Measurements from ENCODE around the gene IL5.
"Not testable (repeated sequence)": the region's sequence is repeated elsewhere in the genome, so short reads cannot be mapped to it uniquely, and the experiment has no call there.

The IL5 gene

DNA sequence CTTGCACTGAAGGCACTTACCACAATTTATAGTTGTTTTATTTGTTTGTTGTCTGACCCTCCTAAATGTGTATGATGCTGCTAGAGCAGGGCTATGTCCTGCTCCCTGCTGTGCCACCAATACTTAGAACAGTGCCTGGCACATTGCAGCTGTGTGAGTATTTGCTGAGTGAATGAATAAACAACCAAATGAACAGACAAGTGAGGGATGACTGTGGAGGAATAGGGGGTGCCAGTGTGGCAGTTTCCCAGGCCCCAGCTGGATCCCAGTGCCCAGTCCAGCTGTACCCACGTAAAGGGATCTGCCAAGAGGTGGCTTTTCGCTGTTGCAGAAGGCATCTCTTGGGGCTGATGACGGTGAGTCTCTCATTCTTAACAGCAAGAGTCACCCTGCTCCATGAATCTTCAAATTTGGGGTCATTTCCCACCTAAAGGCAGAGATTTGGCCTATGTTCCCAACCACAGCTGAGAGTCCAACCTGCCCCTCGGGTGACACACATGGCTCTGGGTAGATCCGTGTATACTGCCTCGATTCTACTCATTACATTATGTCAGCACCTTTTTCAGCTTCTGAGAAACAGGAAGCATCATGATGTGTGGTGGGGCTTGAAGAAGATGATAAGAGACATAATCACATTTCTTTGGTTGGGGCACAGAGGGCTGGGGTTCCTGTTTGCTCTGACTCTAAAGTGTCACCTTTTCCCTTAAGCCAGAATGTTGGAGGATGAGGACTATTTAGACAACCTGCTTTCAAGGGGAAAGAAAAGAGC lies 14.3 kb downstream of the IL5 start:
- DNase-seq = peak; percentile 69

DNA sequence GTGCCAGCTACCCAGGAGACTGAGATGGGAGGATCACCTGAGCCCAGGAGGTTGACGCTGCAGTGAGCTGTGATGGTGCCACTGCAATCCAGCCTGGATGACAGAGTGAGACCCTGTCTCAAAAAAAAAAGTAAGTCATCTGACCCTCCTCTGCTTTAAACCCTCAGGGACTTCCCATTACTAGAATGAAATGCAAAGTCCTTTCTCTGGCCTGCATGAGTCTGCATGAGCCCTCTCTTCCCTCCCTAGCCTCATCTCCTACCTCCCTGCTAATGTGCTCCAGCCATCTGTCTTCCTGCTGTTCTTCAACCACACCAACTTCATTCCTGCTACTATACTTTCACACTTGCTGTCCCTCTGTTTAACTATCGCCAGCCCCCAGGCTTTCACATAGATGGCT lies 15.3 kb downstream of the IL5 start:
- no peak for DNase-seq

DNA sequence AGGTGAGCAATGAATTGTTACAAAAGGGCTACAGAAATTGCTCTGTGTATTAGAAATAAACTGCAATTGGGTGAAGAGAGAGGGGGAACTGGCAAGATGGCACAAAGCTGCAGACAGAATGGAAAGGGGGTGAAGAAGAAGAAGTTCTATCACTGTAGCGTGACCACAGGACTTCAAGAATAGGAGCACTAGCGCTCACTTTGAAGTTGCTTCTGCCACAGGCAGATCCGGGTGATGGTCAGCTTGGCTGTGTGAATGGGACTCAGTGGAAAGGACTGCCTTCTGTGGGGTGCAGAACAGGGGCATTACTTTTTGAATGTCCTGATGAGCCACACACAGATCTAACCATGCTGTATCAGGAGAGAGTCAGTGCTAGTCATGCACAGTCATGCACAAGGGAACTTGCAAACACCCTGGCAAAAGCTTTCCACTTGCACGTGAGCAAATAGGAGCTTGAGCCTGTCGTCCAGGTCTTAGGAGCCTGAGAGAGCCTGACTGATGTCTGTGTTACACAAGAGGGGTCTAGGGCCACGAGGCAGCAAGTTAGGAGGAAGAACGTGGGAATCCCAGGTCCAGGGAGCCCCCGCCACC lies 16.3 kb downstream of the IL5 start:
- no peak for DNase-seq

DNA sequence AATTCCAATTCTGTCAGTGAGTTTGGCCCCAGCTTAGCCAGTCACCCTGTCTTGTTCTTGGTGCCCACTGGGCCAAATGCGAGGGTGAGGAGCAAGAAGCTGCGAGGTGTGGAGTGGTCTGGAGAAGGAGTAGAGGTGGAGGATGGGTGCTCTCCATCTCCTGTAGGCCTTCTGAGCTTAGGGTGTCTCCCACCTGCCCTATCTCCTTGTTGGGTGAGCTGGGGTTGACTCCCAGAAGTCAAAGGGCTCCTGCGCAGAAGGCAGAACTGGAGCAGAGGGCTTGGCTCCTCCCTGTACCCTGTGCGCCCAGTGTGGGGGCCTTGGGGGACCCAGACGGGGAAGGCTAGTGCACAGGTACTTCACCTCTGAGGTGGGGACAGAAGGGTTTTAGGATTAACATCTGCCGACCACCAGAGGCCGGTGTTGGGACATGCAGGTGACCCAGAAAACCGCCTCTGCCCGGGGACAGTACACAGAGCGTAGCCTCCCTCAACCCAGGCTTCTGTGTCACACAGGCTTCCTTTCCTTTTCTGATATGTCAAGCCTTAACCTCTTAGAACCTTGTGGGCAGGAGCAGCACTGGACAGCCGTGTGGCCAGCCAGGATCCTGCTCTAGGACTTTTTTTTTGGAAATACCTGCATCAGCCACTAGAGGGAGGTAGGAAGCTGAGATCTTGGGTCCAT lies 16.9 kb downstream of the IL5 start:
- DNase-seq = peak; percentile 29

DNA sequence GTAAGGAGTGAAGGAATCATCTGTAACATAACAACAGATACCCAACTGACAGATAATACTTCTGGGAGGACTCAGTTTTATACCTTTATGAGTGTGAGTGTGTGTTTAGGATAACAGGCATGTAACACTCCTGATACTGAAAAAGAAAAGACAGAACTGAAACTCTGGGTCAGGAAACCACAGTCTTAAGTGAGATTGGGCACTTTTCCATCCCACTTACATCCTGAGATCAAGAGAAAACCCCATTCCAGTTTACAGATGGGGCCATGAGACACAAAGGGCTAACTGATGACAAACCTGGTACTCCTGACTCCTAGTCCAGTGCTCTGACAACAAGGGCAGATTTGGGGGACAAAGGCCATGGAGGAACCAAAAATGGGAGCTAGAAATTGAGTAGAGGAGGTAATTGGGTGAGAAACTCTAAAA lies 18.0 kb downstream of the IL5 start:
- DNase-seq = no peak

DNA sequence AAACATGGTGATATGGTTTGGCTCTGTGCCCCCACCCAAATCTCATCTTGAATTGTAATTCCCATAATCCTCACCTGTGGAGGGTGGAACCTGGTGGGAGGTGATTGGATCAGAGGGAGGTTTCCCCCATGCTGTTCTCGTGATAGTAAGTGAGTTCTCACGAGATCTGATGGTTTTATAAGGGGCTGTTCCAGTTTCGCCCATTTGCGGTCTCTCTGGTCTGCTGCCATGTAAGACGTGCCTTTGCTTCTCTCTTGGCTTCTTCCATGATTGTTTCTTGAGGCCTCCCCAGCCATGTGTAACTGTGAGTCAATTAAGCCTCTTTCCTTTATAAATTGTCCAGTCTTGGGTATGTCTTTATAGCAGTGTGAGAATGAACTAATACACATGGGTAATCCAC lies 18.4 kb downstream of the IL5 start:
- DNase-seq = not testable (repeated sequence)

DNA sequence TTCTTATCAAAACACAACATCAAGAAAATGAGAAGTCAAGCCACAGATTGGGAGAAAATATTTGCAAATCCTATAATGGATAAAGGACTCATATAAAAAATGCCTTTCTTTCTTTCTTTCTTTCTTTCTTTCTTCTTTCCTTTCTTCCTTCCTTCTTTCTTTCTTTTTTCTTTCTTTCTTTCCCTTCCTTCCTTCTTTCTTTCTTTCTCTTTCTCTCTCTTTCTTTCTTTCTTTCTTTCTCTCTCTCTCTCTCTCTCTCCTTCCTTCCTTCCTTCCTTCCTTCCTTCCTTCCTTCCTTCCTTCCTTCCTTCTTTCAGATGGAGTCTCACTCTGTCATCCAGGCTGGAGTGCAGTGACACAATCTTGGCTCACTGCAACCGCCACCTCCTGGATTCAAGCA lies 21.3 kb downstream of the IL5 start:
- not testable (repeated sequence) for DNase-seq

DNA sequence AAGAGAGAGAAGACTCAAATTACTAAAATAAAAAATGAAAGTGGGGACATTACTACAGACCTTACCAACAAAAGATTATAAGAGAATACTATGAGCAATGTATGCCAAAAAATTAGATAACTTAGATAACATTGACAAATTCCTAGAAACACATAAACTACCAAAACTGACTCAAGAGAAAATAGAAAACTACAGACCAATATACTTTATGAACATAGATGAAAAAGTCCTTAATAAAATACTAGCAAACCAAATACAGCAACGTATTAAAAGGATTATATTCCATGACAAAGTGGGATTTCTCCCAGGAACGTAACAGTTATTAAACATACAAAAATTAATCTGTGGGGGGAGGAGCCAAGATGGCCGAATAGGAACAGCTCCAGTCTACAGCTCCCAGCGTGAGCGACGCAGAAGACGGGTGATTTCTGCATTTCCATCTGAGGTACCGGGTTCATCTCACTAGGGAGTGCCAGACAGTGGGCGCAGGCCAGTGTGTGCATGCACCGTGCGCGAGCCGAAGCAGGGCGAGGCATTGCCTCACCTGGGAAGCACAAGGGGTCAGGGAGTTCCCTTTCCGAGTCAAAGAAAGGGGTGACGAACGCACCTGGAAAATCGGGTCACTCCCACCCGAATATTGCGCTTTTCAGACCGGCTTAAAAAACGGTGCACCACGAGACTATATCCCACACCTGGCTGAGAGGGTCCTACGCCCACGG lies 29.5 kb downstream of the IL5 start:
- DNase-seq = not testable (repeated sequence)

DNA sequence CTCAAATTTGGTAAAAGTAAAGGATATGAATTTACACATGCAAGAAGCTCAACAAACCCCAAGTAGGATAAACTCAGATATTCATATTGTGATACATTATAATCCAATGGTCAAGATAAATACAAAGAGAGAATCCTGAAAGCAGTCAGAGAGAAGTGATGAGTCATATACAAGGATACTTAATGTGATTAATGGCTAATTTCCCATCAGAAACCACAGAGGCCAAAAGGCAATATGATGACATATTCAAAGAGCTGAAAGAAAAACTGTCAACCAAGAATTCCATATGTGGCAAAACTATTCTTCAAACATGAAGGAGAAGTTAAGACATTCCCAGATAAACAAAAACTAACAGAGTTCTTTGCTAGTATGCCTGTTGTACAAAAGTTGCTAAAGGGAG lies 33.2 kb downstream of the IL5 start:
- no peak for DNase-seq

DNA sequence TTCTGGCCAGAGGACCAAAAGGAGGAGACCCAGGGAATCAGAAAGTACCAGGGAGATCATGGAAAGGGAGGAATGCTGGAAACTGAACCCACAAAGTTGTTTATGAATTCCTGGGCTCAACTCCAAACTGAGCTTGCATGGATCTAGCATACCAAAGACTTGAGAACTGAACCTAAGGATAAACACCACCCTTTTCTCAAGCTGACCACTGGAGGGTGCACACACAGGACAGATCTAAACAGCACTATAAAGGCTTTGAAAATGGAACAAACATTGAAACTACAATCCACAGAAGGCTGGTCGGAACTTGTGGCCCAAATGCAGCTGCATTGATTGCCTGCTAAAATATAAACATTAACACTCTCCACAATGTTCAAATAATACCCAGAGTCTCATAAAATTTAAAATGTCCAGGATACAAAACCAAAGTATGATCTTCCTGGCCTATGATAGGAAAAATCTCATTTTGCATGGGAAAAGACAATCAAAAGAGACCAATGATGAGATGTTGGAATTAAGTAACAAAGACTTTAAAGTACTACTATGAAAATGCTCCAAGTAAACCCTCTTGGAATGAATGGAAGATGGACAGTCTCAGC lies 37.1 kb downstream of the IL5 start:
- DNase-seq = no peak

DNA sequence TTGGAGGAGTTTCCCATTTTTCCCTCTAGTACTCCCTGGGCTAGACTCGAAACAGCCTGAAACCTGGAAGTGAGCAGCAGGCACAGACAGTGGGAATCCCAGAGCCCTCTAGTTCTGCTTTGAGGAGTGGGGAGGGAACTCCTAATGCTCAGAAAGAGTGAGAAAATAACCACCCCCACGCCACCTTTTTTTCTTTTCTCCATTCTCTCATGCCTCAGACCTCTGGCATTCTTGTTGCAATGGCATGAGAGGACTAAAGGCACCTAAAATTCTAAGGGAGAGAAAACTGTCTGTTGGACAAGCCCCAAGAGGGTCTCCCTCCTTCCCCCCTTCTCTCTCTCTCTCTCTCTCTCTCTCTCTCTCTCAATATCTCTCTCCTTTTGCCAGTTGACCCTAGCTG lies 37.7 kb downstream of the IL5 start:
- DNase-seq = no peak

DNA sequence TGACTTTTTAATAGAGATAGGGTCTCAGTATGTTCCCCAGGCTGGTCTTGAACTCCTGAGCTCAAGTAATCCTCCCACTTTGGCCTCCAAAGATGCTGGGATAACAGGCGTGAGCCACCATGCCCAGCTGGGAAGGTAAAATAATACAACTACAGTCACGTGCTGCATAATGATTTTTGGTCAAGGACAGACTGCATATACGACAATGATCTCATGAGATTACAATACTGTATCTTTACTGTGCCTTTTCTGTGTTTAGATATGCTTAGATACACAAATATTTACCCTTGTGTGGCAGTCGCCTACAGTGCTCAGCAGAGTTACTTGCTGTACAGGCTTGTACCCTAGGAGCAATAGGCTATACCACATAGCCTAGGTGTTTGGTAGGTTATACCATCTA lies 38.6 kb downstream of the IL5 start:
- no peak for DNase-seq

DNA sequence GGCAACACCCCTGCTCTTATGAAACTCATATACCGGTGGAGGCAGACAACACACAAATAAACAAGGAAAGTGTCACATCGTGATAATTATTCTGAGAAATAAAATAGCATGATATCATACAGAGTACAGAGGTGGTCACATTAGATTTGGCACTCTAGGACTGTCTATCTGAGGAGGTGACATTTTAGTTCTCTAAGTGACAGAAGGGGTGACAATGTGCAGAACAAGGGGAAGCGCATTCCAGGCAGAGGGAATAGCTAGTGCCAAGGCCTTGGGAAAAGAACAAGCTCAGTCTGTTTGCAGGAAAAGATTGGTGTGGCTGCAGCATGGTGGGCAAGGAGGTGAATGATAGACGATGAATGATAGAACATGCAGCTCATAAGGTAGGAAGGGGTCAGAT lies 40.1 kb downstream of the IL5 start:
- no peak for DNase-seq

DNA sequence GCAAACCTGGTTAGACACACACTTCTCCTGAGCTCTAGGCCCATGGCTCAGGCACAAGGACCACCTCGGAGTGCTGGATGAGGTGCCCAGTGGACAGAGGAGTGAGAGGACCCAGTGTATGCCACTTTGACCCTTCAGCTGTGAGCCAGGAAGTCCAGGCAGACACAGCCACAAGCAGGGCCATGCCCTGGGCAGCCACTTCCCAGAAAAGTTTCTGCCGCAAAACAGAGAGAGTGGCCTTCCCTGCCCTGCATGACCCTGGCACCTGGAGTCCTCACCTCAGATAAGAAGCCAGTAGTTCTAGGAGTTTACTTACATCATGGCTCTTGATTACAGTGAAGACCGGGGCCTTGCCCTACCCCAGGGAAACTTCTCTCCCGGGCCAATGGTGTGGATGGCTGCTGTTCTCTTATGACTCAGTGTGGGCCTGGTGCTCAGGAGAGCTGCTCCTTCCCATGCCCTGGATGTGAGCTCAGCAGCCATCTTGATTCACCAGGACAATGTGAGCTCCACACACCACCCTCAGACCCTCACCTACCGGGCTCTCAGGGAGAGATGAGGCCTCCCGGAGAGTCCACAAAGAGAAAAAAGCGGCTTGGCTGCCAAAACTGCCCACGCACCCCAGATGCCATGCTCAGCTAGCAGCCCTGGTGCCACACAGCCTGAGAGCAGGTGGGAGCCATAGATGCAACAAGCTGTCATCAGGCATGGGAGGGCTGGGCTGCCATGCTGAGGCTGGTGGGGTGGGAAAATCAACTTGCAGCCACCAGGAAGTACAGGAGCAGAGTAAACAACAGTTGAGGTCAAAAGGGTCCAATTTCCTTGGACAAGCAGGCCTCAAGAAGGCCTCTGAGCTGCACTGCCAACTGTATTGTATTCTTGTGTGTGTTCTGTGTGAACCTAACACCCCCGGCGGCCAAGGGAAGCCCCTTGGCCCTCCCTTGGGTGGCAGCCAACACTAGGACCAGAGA lies 41.1 kb downstream of the IL5 start:
- DNase-seq = no peak

DNA sequence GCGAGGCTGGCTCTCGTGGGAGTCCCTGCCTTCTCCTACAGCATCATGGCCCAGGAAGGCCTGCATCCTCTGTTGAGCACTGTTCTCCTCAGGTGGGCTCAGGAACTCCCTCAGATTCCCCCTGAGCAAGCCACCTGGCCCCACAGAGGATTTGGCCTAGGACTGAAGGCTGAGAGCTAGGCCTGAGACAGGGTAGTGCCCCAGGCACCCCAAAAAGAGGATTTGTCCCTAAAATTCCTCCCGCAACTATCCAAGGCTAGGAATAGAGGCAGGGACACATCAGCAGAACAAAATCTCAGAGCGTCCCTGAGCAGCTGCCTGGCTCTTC lies 41.7 kb downstream of the IL5 start:
- no peak for DNase-seq

DNA sequence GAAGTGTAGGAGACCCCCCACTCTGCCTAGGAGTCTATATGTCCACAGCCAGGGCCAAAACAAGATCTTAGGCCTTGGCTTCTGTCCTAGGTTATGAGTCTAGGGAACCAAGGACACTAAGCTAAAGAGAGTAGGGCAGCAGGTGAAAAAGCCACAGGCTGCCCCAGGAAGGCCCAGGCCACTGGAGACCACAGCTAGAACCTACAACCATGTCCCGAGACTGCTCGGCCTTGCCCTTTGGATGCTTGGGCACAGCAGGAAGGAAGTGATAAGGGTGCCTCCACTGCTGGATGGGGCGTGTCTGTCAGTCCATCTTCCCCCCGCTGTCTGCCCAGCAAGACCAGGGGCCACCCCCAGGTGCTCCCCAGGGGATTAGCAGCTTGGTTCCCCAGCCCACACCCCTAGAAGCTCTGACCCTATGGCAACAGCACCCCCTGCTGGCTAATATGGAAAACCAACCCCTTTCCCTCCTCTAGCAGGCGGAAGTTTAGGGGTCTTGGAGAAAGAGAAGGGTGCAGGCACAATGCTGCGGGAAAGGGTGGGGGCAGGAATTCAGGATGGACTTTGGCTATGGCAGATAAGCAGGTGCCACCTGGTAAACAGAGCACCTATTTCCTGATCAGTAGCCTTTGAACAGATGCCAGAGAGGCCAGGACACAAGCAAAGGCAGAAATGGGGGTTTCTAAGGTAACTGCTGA lies 42.2 kb downstream of the IL5 start:
- peak; percentile 46 for DNase-seq

DNA sequence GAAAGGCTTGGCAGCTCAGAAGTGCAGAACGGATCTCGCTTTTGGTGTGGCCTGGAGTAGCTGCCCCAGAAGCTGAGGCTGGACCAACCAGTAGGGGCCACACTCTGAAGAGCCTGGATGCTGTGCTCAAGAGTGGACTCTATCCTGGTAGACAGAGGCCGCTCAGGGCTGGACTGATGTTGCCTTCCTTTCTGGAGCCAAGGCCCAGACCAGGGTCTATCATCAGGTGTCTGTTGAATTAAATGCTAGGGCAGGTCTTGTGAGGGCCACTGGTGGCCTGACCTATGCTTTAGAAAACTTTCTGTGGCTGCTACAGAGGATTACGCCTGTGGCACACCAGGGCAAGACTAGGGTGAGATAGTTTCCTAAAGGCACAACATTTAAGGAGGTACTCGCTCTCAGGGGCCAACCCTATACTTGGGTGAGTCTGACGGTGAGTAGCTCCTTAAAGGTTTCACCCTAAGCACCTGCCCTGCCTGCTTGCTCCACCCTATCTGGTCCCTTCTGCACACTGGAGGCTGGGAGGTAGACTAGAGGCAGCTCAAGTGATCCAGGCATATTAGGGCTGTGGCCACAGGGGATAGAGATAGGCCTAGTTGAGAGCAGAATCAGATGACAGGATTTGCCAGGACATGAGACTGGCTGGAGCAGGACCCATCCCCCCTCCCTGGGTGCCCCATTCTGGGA lies 42.9 kb downstream of the IL5 start:
- DNase-seq = no peak

DNA sequence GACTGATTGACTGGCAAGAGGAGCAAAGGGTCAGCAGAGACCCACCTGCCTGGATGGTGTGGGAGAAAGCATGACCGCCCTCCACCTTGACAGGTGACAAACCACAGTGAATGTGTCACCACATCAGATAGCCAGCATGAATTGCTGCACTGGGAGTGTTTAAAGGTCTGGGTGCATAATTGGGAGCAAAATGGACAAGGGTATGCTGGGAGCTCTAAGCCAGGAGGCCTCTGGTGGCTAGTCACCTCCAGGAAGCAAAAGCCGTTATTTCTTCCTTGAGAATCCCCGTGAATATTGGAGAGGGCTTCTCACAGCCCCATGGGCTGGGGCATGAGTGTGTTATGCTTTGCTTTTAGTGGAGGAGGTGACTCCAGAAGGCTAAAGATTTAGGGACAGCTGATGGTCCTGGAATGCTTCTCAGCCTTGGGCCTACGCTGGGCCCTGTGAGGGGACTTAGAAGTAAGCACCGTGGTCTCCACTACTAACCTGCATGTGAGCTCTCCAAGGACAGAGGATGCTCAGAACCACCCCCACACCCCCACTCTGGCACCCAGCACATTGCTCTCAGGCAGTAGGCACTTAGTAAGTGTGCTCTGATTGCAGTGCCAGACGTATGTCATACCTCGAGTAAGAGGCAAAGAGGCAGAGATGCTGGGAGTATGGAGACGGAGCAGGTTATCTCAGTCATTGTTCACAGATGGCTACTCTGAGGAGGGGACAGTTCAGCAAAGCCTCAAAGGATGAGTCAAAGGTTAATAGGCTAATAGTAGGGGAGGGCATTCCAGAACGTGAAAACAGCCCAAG lies 43.7 kb downstream of the IL5 start:
- no peak for DNase-seq

DNA sequence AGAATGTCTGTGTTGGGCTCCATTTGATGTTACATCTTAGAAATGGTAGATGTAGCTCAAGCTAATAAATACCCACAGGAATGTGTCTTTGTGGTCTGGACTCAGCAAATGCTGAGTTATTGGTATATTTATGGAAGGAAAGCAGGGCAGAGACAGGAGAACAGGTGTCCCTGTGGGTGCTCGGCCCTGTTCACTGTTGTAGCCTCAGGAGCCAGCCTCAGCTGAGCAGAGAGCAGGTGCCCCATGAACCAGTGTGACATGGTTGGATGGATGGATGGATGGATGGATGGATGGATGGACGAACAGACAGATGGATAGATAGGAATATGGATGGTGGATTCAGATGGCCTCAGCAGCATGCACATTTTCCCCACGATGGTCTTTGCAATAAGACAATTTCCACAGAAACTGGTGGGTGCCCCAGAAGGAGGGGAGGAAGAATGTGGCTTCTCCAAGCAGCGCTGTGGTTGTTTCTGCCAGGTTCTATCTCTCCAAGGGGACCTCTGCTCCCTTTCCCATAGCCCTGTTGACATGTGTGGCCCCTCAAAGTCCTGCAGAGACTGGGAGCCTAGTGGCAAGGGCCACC lies 44.5 kb downstream of the IL5 start:
- no peak for DNase-seq

DNA sequence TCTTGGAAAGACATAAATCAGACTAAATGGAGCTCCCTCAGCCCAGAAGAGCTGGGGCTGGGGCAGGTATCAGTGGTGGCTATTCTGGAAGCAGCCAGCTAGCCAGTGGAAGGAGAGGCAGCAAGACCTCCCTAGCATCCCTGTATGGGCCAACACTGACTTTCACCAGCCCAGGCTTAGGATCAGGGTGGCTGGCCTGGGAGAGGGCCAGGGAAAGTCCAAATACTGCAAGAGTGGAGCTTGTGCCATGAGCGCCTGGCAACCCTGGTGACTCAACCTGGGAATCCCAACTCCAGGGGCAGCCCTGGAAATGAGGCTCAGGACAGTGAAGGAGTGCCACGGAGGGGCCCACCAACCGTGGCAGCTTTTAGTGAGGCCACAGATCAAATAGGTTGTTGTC lies 45.2 kb downstream of the IL5 start:
- no peak for DNase-seq
